Measurements from ENCODE around the gene MORN3.
"Not testable (repeated sequence)": the region's sequence is repeated elsewhere in the genome, so short reads cannot be mapped to it uniquely, and the experiment has no call there.

Gene MORN3

GRCh38 chr12:121638298-121639202 lies 30.9 kb downstream of the MORN3 start:
- DNase-seq (ENCODE audit: low read depth): no peak

- no peak for DNase-seq (ENCODE audit: low read depth)
Observed at GRCh38 chr12:121637231-121637914, 32.1 kb downstream of the MORN3 start.

GRCh38 chr12:121634836-121635235 lies 34.6 kb downstream of the MORN3 start:
- DNase-seq (ENCODE audit: low read depth): no peak

DNA sequence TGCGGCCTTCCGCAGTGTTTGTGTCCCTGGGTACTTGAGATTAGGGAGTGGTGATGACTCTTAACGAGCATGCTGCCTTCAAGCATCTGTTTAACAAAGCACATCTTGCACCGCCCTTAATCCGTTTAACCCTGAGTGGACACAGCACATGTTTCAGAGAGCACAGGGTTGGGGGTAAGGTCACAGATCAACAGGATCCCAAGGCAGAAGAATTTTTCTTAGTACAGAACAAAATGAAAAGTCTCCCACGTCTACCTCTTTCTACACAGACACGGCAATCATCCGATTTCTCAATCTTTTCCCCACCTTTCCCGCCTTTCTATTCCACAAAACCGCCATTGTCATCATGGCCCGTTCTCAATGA lies 35.6 kb downstream of the MORN3 start:
- DNase-seq (ENCODE audit: low read depth): not testable (repeated sequence)

GRCh38 chr12:121632069-121632970 lies 37.1 kb downstream of the MORN3 start:
- DNase-seq (ENCODE audit: low read depth): no peak

GRCh38 chr12:121630791-121631355 lies 38.6 kb downstream of the MORN3 start:
- DNase-seq (ENCODE audit: low read depth): no peak

DNA sequence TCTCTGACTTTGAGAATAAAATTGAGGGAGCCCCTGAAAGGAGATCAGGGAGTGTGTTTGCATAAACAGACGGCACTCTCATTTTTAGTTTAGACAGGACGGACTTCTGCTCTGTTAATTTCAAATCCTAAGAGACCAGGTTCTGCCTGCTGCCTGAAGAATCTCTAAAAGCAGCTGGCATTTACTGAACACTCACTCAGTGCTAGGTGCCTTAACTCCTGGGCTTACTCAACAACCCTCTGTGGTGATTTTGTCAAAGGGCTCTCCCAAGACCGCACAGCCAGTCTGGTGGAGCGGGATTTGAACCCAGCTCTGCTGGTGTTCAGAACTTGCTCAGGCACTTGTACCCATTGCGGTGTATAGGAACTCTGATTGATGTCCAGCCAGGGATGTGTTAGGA lies 40.9 kb downstream of the MORN3 start:
- no peak for DNase-seq (ENCODE audit: low read depth)

DNA sequence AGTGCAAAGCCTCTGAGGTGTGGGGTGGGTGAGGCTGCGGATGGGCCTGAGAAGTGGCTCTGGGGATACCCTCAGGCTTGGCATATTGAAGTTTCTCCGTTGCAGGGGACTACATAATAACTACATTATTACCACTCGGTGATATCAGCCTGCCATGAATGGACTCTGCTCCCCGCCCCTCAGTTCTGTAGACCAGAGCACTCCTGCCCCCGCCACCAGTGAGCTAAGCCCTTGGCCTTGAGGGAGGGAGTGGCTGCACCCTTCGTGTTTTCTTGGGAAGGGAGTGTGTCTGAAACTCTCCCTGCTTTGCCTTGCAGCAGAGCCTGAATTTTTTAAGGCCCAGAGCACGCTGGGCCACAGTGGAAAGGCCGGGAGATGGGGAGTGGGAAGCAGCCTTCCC lies 41.4 kb downstream of the MORN3 start:
- DNase-seq (ENCODE audit: low read depth): no peak

DNA sequence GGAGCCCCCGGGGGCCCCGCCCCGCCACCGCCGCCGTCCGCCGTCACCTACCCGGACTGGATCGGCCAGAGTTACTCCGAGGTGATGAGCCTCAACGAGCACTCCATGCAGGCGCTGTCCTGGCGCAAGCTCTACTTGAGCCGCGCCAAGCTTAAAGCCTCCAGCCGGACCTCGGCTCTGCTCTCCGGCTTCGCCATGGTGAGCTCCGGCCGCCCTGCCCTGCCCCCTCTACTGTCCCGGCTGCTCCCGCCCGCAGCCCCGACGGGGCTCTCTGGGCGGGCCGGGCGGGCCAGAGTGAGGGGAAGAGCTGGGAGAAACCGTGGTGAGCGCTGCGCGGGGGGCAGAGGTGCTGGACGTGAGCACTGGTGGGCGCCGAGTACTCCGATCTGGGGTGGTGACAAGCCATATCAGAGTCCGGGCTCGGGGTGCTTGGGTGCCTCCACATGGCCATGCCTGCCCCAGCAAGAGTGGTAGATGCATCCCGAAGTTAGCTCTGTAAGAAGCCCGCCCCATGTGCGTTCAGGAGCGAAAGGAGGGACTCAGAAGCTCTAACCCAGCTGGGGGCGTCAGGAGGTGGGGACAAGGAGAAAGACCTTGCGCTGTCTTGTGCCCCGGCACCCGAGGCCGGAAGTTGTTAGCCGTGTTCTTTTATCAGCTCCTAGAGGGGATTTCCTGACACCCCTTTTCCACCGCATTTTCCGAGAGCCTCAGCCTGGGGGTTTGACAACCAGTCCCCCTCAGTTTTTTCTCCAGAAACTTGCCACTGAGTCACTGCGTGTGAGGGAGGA lies 42.4 kb downstream of the MORN3 start:
- DNase-seq (ENCODE audit: low read depth): peak; percentile 64

GRCh38 chr12:121626087-121626852 lies 43.2 kb downstream of the MORN3 start, which contains the start of gene ORAI1:
Gene ORAI1 (plus strand): TSS chr12:121626530.
- peak; percentile 96 for DNase-seq (ENCODE audit: low read depth)

DNA sequence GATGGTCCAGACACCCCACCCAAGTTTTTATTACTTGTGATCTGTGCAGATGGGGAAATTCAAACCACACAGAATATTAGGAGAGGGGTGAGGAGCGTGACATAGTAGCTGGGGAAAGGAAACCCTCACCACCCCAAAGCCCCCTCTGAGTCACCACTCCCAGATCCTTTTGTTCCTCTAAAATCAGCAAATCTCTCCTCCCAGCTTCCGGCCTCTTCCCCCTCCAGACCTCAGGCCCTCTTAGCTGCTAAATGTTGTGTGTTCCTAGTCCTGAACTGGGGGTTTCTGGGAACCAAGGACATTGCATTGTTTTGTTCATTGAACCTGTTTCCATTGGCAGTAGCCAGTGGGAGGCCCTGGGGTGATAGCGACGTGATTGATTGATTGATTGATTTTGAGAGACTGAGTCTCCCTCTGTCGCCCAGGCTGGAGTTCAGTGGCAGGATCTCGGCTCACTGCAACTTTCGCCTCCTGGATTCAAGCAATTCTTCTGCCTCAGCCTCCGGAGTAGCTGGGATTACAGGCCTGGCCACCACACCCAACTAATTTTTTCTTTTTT lies 49.0 kb downstream of the MORN3 start:
- no peak for DNase-seq (ENCODE audit: low read depth)

- no peak for DNase-seq (ENCODE audit: low read depth)
Observed at GRCh38 chr12:121618659-121619233, 50.7 kb downstream of the MORN3 start.

DNA sequence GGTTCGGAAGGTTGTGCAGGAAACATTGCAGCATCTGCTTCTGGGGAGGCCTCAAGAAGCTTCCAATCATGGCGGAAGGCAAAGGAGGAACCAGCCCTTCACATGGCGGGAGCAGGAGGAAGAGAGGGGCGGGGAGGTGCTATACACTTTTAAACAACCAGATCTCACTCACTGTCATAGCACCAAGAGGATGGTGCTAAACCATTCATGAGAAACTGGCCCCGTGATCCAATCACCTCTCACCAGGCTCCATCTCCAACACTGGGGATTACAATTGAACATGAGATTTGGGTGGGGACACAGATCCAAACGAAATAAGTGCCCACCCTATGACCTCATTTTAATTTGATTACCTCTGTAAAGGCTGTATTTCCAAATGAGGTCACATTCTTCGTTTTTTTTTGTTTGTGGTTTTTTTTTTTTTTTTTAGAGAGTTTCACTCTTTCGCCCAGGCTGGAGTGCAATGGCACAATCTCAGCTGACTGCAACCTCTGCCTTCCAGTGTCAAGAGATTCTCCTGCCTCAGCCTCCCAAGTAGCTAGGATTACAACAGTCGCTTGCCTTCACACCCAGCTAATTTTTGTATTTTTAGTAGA lies 54.5 kb downstream of the MORN3 start:
- DNase-seq (ENCODE audit: low read depth): no peak

- no peak for DNase-seq (ENCODE audit: low read depth)
Observed at GRCh38 chr12:121613462-121613861, 56.0 kb downstream of the MORN3 start.

DNA sequence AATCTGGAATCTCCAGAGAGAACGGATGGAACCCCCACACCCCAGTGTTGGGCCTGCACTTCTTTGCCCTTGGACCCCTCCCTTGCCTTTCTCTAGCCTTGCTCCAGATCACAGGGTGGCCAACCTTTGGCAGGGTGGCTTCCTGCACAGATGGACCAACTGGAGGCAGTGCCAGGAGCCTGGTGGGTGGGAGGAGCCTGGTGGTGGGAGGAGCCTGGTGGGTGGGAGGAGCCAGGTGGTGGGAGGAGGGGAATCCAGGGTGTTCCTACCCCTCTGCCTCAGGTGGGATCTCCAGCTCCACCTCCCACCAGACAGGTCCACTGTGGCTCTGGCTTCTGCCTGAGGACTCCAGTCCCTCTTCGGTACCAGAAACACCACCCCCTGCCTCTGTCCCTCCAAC lies 58.1 kb downstream of the MORN3 start:
- DNase-seq (ENCODE audit: low read depth): no peak

DNA sequence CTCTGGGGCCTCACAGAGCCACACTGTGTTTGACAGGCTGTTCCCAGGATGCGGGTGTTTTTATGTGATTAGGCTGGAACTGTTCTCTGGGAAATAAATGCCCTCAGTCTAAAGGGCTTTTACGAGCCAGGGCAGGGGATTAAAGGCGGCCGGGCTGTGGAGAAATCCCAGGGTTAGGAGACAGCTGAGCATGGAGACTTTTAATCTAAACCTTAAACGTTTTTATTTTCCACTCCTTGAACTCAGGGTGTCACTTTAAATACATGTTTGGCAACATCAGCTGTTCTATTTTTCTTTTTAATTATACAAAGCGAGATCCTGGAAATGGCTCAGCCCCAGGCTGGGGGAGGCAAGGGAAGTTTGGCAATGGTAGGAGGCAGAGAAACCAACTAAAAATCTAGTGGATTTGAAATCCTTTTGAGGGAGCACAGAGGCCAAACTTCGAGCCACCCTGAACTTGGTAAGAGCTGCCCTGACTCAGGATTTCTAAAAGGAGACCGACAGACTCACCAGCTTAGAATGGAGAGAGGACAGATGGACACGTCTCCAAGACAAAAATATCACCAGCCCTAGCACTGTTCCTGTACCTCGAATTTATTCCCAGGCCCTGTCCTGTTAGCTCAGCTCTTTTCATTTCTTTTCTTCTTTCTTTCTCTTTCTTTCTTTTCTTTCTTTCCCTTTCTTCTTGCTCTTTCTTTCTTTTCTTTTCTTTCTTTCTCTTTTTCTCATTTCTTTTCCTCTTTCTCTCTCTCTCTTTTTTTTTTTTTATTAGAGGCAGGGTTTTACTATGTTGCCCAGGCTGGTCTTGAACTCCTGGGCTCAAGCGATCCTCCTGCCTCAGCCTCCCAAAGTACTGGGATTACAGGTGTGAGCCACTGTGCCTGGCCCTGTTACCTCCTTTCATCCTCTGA lies 59.0 kb downstream of the MORN3 start:
- DNase-seq (ENCODE audit: low read depth): no peak

GRCh38 chr12:121608301-121608700 lies 61.2 kb downstream of the MORN3 start:
- DNase-seq (ENCODE audit: low read depth): no peak

GRCh38 chr12:121603581-121603980 lies 65.9 kb downstream of the MORN3 start:
- DNase-seq (ENCODE audit: low read depth): no peak
